ENCODE results near the gene KCNQ1OT1.

Gene KCNQ1OT1

GRCh38 chr11:2719831-2720590 is 20.2 kb upstream of the KCNQ1OT1 start:
- DNase-seq (ENCODE audit: low spot score) = no peak

DNA sequence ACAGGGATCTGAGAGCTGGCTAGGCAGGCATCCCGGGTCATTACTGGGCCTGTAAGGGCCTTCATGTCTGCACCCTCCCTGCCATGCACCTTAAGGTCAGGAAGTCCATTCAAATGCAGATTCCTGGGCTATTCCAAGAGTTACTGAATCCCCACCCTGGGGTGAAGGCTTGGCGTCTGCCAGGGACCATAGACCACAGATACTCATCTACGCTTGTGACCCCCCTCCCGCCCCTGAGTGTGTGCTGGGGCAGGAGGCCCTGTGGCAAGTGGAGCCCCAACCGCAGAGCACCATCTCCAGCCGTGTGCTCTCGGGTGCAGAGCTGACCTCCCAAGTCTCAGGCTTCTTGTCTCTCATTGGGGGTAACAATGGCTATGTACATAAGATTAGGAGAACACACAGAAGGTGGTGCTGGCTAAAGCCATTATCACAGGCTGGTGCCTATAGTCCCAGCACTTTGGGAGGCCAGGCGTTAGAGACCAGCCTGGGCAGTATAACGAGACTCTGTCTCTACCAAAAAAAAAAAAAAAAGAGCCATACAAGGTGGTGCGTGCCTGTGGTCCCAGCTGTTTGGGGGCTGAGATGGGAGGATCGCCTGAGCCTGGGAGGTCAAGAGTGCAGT is 19.1 kb upstream of the KCNQ1OT1 start:
- no peak for DNase-seq (ENCODE audit: low spot score)

DNA sequence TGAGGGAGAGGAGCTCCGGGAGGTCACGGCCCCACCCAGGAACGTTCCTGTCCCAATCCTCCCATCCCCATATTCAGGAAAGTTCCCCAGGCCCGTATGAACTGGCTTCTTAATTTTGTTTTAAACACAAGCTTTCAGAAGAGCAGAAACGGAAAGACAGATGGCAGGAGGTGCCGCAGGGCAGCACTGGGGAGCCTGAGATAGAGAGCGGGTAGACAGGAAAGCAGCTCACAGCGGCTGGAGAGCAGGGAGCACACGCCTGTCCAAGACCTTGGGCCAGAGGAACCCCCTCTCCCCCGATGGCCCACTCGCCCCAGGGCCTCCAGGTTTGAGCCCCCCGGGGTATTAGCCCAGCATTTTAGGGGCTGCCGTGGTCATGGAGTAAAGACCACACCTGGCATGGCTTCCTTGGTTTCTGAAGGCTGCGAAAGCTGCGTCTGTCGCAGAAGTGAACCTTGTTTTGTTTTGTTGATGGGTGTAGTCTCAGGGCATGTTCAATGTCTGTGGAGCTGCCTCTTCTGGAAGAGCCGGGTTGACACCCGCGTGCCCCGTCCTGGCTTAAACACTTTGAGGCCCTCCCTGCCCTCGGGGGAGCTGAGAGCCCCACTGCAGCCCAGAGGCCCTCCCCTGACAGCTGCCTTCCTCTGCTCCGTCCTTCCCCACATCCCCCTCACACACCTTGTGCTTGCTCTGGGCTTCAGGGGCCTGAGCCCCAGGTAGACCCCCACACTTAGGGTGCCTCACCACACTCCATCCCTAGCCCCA is 17.9 kb upstream of the KCNQ1OT1 start:
- no peak for DNase-seq (ENCODE audit: low spot score)

DNA sequence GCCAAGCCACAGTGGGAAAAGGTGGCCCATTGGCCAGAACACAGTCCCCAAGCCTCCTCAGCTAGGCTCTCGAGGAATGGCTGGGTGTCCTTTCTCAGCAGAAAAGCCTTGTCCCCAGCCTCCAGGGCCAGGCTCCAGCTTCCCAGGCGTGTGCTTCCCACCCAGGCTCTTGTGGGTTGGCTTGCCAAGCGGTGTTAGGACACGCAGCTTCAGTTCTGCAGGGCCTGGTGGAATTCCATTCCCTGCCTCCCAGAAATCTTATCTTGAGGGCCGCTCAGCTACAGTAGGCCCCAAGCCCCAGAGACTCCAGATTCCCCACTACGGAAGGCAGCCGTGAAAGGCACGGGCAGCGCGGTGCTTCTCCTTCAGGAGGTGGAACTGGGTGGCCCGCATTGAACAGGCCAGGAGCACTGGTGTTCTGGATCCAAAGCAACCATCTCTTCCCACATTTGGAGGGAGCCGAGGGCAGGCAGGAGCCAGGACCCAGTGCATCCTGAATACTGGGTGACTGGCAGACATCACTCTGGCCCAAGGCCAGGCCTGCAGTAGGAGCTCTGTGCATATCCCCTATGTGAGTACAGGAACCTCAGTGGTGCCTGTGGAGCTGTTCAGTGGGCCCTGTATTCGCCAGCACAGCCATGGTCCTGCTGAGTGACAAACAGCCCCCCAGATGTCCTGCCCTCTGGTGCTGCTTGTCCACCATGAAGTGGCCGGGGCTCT is 16.7 kb upstream of the KCNQ1OT1 start:
- no peak for DNase-seq (ENCODE audit: low spot score)

DNA sequence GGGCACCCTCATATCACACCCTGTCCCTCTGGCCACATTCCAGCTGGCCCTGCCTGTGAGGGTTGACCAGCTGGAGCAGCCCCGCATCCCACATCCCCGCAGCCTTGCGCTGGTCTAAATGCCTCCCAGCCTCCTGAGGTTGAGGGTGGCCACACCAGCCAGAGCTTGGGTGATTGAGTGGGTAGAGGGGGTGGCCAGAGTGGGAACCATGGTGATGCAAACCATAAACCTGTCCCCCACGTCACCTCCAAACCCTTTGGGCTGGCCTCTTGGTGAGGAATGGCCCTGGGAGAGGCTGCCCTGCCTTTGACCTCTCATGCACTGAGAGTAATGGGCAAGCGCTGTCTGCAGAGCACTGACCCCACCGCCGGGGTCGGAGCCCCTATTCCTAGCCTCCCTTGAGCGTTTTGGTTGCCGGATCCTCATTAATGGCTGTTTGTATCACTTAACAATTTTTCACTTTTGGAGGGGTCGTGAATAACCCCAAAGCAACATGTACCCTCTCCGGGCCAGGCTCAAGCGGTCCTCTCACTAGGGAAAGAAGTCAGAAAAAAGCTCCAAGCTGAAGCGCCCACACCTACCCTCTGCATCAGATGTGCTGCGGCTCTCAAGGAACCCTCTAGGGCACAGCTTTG is 16.0 kb upstream of the KCNQ1OT1 start:
- DNase-seq (ENCODE audit: low spot score) = no peak

- DNase-seq (ENCODE audit: low spot score) = no peak
These were observed 15.1 kb upstream of the KCNQ1OT1 start for GRCh38 chr11:2714871-2715270.

- DNase-seq (ENCODE audit: low spot score) = no peak
These were observed 14.6 kb upstream of the KCNQ1OT1 start for GRCh38 chr11:2714463-2714800.

DNA sequence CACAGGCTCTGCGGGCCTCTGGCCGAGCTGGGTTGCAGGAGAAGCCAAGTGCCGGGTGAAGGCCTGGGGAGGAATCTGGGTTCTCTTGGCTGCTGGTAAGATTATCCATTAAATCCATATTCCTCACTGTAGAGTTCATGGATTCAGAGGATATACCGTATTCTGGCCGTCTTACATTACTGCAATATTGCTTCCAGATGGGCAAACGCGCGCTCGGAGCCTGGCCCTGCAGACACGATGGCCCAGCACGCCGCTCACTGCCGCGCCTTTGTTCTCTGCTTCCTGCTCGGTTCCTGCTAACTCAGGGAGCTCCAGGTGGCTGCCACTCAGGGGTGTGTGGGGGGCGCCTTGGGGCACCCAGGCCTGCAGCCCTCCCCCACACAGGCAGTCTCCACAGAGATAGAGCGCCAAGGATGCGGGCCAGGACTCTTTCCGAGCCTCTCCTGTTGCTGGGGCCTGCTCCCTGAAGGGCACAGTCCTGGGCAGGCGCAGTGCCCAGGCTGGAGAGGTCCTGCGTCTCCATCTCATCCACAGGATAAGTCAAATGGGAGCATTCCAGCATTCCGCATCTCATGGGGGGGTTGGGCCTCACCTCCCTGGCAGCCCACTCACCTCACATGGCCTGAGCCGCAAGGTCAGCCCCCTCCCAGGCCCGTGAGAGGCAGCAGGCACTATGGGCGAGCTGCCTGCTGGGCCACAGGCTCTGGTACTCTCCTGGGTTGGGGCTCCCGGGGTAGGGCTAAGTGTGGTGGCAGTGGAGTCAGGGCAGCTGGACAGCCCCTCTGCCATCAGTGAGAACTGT is 14.1 kb upstream of the KCNQ1OT1 start:
- DNase-seq (ENCODE audit: low spot score) = no peak

DNA sequence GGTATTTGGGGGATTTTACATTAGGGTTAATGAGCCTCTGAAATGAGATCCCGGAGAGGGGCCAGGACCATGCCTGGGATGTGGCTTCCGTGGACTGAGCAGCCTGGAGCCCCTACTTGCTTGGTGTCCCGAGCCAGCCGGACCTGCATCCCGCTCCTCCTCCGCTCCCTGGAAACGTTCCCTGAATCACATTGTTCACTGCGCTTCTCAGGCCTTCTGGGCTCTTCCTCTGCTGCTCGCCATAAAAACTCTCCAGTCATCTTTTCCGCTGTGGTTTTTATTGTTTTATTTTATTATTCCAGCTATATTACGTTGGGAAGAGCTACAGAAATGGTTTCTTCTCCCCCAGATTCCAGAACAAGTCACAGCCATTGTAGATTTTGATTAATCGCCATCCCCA is 13.3 kb upstream of the KCNQ1OT1 start:
- DNase-seq (ENCODE audit: low spot score) = no peak

GRCh38 chr11:2711161-2711560 is 11.4 kb upstream of the KCNQ1OT1 start:
- DNase-seq (ENCODE audit: low spot score) = no peak

GRCh38 chr11:2709429-2709828 is 9.6 kb upstream of the KCNQ1OT1 start:
- DNase-seq (ENCODE audit: low spot score) = no peak

GRCh38 chr11:2708757-2709281 is 9.0 kb upstream of the KCNQ1OT1 start:
- DNase-seq (ENCODE audit: low spot score) = no peak

DNA sequence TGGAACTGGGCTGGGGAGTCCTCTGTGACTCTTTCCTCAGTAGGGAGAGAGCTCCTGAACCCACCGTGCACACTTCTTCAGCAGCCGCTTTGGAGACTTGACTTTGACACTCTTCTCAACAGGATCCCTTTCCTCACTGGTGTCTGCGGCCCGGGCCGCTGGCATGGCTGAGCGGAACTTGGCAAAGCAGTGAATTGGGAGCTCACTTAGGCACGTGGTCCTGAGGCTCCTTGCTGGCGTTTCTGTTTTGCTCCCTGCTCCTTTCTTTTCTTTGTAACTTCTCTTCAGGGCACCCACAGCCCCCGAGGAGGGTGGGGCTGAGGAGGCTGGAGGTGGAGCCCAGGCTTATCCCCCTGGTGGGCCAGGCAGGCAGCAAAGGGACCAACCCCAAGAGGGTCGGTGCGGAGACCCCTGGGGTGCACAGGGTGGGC is 8.4 kb upstream of the KCNQ1OT1 start:
- no peak for DNase-seq (ENCODE audit: low spot score)

- DNase-seq (ENCODE audit: low spot score) = no peak
These were observed 7.9 kb upstream of the KCNQ1OT1 start for GRCh38 chr11:2707736-2708135.

DNA sequence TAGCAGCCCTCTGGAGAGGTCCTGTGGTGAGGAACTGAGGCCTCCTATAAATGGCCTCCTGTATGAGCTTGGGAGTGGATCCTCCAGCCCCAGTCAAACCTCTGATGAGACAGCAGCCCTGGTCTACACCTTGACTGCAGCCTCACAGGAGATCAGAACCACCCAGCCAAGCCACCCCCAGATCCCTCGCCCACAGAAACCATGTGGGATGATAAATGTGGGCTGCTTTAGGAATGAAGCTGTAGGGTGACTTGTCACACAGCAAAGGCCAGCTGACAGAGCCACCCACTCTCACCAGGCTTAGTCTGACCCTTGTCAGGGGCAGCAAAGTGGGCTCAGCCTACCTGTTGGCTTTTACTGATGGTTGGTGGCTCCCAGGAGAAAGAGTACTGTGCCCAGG is 6.5 kb upstream of the KCNQ1OT1 start:
- DNase-seq (ENCODE audit: low spot score) = no peak

GRCh38 chr11:2704896-2705606 is 5.3 kb upstream of the KCNQ1OT1 start:
- no peak for DNase-seq (ENCODE audit: low spot score)

GRCh38 chr11:2704356-2704755 is 4.6 kb upstream of the KCNQ1OT1 start:
- no peak for DNase-seq (ENCODE audit: low spot score)

DNA sequence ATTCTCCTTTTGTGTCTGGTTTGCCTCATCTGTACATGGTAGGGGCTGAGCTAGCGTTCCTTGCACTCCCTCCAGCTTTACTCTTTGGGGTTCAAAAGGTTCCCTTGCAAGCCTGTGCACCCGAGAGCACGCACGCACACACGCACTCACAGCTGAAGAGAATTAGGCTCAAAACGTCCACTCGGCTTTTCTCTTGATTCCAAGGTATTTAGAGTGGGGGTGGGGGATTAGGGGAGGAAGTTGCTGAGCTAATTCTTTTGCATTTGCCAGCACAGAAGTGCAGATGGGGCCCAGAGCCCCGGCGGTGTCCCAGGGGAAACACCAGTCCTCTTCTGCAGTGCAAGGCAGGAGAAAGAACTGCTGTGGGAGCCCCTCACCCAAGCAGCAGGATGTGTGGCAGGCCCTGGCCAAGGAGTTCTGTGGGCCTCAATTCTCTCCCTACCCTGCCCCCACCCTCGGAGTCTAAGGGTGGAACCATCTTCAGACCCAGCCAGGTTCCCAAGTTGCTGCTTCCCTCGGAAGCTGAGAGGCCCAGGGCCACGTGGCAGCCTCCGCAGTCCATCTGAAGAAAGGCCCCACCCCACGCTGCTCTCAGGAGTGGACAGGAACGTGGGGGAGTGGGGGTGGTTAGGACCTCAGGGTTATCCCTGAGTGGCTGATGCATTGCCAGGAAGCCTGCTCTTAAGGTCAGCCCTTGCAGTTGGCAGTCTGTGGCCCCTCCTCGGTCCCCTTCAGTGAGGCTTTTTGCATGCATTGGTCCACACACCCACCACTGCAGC is 3.8 kb upstream of the KCNQ1OT1 start:
- DNase-seq (ENCODE audit: low spot score) = no peak

GRCh38 chr11:2702771-2703362 is 3.1 kb upstream of the KCNQ1OT1 start:
- DNase-seq (ENCODE audit: low spot score) = no peak

All from HuH-7 (cell line).